PC-9 (cell line): ENCODE measurements around the gene APPL1.

Experiments
- EZH2 ChIP-seq: fragments of 200-600 bp; sonication (generic); IDR thresholded peaks from 2 replicates; pipeline ENCODE4 v1.8.0; 2017; ENCODE audit warnings: antibody characterized with exemption, low read depth
- TF ChIP-seq, protein P1 (sequence below): fragments of 200-600 bp; sonication (generic); conservative IDR thresholded peaks from 2 replicates; pipeline ENCODE4 v1.6.1; 2017; ENCODE audit warnings: mixed run types, antibody characterized with exemption, mild to moderate bottlenecking, moderate library complexity

- TF ChIP-seq, protein P1, sequence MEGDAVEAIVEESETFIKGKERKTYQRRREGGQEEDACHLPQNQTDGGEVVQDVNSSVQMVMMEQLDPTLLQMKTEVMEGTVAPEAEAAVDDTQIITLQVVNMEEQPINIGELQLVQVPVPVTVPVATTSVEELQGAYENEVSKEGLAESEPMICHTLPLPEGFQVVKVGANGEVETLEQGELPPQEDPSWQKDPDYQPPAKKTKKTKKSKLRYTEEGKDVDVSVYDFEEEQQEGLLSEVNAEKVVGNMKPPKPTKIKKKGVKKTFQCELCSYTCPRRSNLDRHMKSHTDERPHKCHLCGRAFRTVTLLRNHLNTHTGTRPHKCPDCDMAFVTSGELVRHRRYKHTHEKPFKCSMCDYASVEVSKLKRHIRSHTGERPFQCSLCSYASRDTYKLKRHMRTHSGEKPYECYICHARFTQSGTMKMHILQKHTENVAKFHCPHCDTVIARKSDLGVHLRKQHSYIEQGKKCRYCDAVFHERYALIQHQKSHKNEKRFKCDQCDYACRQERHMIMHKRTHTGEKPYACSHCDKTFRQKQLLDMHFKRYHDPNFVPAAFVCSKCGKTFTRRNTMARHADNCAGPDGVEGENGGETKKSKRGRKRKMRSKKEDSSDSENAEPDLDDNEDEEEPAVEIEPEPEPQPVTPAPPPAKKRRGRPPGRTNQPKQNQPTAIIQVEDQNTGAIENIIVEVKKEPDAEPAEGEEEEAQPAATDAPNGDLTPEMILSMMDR: no peak
- no peak for TF ChIP-seq EZH2
Measured at GRCh38 chr3:57261119-57261518, 33.6 kb downstream of the APPL1 start.
